Parietal lobe (tissue), 2 donors: ENCODE results near the gene CARS1. TPM values are rescaled to one million over a fixed set of nuclear protein-coding genes. Genes with fewer than 3 reads are reported as not detected.
A peak's percentile ranks its signal among the peaks of the same experiment; 100 is the strongest.

Source experiments
- small RNA-seq: library from RNA; depleted of rRNA; stranded (forward); fragments of <200 nt; gene quantifications from one replicate; pipeline ENCODE3, GENCODE V24; 2014; ENCODE audit warnings: low replicate concordance
- total RNA-seq: library from RNA; depleted of rRNA; stranded (reverse); fragments of >200 nt; gene quantifications from one replicate; pipeline ENCODE4 v1.2.3, GENCODE V29; 2014

The CARS1 gene
- total RNA-seq, result 49.8 TPM

GRCh38 chr11:3057069-3057963 is at the start of gene CARS1:
TSS of gene CARS1 (minus strand) at chr11:3057423. CDS start at chr11:3057367, 56 bp downstream.

GRCh38 chr11:2992234-2992996 is 64.8 kb downstream of the CARS1 start, which contains the start of gene NAP1L4:
TSS of gene NAP1L4 (minus strand) at chr11:2992329. CDS start at chr11:2979220, 13,109 bp downstream.

Small RNA genes lying within 50 kb of the gene (small RNA-seq; reads per million reads assigned to genes)
- gene RNU1-91P (not detected), gene SNORA54 (28.0 reads per million, percentile 93 among the genes with 10 or more reads in this experiment)

Other genes starting within 250 kb of the CARS1 start
- 21.3 TPM for gene CDKN1C, start 171.6 kb downstream of the CARS1 start, total RNA-seq
- gene PHLDA2, start 128.0 kb downstream of the CARS1 start, total RNA-seq, result not detected
- gene NAP1L4, start 65.1 kb downstream of the CARS1 start, total RNA-seq, result 235 TPM
- gene OSBPL5, start 107.9 kb upstream of the CARS1 start, total RNA-seq, result 90.1 TPM
- gene MRGPRG, start 161.4 kb upstream of the CARS1 start, total RNA-seq, result not detected
- gene MRGPRE, start 175.0 kb upstream of the CARS1 start, total RNA-seq, result not detected